MM.1S (cell line): ENCODE results near the gene UCN2.

Source experiments
- CTCF ChIP-seq: fragments of 300-600 bp; sonication (generic); IDR thresholded peaks from 2 replicates; pipeline ENCODE4 v1.5.1; 2016; ENCODE audit warnings: antibody characterized with exemption, low read length, mixed read lengths
- EZH2 ChIP-seq: fragments of 300-600 bp; sonication (generic); optimal IDR thresholded peaks from 2 replicates; pipeline ENCODE3; 2017; ENCODE audit warnings: low read depth, mild to moderate bottlenecking, antibody characterized with exemption, low read length, mixed read lengths
- EZH2phosphoT487 ChIP-seq: fragments of 300-600 bp; sonication (generic); IDR thresholded peaks from 2 replicates; pipeline ENCODE4 v1.6.1; 2018; ENCODE audit warnings: antibody characterized with exemption, low read length

DNA sequence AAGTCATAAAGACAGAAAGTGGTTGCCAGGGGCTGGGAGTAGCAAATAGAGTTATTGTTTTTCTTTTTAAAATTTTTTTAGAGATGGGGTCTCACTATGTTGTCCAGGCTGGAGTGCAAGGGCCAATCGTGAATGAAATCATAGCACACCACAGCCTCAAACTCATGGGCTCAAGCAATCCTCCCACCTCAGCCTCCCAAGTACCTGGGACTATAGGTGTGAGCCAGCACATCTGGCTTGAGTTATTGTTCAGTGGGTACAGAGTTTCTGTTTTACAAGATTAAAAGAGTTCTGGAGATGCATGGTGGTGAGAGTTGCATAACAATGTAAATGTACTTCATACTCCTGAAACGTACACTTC lies 30.6 kb downstream of the UCN2 start:
- TF ChIP-seq CTCF (no peak), EZH2phosphoT487 (no peak), EZH2 (no peak)
